GM19395 (cell line): Measurements from ENCODE around the gene ORM1.

Source experiments
- ATAC-seq: cut with Tn5 transposase; IDR thresholded peaks from one replicate; pipeline ENCODE4 v1.9.1; 2021; ENCODE audit warnings: mild to moderate bottlenecking, moderate library complexity; ENCODE audit not compliant: unreplicated experiment

Gene ORM1

DNA sequence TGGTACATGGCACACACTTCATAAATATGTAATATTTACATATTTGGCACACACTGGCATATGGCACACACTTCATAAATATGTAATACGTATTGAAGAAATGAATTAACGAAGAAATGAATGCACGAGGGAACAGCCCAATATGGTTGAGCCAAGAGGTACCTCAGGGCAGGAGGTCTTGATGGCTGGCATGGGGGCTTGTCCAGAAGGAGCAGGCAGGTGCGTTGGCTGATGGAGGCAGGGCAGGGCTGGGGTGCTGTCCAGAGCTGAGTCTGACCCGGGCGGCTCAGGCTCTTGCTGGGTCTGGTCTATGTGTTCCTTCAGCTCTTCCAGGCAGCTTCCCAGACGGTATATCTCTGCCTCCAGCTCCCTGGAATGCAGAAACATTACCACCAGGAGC lies 38.6 kb downstream of the ORM1 start:
- ATAC-seq, result no peak

DNA sequence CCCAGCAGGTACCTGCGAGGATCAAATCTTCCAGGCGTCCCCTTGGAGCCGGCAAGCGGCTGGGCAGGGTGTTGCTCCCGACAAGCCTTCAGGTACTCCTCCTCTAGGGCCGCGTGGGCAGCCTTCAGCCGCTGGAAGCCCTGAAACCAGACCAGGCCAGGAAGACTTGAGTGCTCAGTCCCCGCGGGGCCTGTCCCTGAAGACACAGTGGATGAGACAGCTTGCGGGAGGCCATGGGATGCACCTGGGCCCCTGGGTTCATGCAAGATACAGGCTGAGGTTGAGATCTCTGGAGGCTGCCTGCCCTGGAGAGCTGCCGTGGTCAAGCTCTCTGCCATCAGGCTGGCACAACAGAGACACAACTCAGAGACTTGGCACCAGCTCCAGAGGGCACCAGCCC lies 39.5 kb downstream of the ORM1 start:
- ATAC-seq, result no peak

DNA sequence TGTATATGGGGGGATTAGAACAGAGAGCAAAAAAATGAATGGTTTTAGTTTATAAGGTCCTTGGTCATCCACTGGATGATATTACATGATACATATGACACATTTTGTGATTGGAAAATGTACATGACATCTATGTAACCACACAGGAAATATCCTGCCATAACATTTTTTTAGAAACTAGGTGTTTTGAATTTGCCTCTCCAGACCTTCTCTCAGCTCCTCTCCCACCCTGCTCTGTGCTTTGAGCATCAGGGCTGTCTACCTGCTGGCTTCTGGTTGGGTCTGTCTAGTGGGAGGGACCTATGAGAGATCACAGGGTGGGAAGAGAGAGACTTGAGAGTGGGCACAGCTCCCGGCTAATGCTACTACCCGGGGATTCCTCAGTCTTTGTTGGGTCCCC lies 40.5 kb downstream of the ORM1 start:
- ATAC-seq, result no peak

DNA sequence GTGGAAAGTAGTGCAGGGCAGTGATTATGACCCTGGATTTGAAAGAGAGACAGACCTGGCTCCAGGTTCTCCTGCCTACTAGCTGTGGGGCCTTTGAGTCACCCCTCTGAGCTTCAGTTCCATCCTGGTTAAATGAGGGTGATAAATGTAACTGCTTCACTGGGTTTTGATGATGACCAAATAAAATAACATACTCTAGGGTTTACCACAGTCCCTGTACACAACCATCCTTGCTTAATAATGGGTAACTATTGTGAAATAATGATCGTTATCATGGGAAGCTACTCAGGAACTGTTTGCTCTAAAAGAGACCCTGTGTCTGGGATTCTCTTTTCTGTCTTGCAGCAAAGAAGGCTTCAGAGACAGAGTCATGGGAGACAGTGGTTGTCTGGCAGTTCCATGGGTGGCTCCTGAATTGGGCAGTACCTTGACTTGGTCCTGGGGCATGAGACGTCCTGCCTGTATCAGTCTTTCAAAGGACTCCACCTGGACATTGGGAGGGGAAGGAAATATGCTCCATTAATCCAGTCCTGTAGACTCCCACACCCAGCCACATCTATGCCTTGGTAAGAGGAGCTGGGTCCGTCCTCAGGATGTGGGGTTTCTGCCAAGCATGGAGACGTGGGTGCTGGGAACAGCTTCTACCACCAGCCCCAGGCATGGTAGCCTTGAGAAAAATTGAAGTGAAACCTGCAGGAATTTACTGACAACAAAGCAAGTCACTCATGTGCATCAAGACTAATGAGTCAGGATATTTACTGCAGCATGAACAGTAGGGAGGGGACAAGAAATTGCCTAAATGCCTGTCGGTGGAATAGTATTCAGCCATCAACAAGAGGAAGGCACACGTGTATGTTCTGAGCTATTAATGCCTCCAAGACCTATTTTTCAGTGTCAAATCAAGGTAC lies 41.5 kb downstream of the ORM1 start:
- no peak for ATAC-seq

DNA sequence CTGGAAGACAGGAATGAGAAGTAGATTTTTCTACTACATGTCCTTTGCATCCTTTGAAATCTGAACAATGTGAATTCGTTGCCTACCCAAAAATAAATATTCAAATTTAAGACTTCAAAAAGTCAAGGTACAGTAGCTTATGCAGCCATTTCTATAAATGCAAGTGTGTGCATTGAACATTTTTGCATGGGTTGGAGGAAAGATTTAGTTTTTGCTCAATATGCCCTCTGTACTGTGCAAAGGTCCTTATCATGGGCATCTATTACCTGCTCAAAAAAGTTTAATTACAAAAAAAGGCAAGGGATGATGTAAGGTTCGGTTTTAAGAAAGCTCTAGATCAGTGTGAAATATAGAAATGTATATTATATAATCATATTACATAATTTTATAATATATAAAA lies 42.3 kb downstream of the ORM1 start:
- ATAC-seq, result no peak

DNA sequence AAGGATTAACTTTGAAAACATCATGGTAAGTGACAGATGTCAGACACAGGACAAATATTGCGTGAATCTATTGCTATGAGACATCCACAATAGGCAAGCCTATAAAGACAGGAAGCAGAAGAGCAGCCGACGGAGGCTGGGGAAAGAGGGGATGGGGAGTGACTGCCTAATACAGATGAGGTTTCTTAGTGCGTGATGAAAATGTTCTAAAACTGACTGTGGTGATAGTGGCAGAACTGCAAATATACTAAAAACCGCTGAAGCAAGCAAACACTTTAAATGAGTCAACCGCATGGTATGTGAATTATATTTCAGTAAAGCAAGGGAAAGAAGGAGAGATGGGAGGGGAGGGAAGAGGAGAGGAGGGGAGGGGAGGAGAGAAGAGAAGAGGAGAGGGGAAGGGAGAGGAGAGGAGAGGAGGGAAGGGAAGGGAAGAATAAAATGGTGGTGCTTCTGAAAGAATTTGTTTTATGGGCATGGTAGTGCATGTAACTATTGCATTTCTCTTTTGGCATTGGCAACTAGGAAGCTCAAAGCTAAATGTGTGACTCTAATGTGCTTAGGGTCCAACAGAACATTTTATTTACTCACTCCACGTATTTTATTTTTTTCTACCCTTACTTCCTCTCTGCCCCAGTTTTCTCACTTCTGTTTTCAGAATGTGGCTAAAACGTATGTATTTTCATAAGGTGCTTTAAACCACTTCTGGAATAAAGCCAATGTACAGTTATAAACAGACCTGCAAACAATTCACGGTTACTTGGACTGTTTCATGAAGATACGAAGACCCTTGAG lies 43.6 kb downstream of the ORM1 start:
- peak; percentile 60 for ATAC-seq

DNA sequence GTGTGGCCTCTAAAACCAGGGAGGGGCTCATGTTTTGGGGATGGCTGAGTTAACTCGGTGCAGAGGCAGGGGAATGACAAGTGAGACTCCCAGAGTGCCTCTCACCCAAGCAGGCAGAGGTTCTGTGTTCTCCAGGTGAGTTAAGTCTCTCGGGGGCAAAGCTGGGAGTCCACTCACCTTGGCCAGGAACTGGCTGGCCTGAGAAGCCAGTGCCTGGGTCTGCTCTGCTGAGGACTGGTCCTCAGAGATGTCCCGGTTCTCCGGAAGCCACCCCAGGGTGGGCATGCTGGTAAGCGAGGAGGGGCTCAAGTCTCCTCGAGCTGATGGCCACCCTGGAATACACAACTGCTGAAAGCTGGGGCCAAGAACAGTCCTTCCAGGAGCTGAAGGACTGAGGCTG lies 44.5 kb downstream of the ORM1 start:
- no peak for ATAC-seq

DNA sequence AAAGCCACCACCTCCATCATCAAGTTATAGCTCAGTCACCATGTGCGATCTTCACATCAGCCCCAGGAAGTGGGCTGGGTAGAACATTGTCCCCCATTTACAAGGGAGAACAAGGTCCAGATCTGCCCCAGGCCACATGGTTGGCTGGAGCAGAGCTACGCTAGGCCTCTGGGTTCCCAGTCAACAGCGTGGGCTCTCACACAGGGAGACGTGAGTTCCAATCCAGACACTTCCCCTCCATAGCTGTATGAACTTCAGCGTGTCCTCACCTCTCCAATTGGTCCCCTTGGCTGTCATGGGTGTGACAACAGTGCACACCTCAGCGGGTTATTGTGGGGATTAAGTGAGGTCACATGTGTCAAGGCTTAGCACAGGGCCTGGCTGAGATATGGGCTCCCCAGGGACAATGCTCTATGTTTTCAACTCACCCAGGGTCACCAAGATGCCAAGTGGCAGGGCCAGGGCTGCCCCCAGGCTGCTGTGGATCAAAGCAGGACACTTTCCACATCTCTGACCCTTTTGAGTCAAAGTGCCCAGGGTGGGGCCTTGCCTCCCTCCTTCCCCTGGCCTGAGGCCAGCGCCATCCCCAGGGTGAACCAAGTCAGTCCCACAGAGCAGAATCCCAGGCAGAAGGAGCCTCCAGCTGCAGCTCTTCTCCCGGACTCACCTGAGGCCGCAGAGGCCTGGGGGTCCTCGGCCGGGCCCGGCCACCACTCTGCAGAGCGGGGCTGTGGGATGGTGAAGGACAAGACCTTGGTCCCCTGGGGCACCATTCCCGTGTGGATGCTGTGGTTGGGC lies 45.1 kb downstream of the ORM1 start:
- no peak for ATAC-seq

DNA sequence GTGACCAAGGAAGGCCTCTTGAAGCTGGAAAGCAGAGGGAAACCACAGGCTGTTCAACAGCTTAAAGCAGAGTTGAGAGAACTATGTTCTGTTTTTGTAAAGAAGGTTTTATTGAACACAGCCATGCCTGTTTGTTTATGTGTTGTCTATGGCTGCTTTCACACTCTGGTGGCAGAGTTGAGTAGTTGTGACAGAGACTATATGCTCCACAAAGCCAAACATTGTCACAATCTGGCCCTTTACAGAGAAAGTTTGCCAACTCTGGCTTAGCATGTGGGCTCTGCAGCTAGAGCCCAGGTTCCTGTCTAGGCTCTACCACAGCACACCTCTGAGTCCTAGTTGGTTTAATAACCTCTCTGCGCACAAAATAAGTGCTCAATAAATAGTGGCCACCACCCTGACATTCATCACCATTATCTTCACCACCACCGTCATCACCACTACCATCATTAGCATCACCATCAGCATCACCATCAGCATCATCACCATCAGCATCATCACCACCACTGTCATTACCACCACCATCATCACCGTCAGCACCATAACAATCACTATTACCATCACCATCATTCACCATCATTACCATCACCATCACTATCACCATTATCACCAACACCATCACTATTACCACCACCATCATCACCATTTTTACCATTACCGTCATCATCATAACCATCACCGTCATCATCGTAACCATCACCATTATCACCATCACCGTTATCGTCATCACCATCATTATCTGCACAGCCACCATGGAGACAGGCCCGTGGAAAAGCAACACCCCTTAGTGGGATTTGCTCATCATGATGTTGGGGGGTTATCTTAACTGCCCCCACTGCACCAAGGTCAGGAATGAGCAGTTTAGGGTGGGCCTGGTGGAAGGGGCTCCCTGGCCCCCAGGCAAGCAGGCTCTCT lies 46.6 kb downstream of the ORM1 start:
- ATAC-seq, result no peak

DNA sequence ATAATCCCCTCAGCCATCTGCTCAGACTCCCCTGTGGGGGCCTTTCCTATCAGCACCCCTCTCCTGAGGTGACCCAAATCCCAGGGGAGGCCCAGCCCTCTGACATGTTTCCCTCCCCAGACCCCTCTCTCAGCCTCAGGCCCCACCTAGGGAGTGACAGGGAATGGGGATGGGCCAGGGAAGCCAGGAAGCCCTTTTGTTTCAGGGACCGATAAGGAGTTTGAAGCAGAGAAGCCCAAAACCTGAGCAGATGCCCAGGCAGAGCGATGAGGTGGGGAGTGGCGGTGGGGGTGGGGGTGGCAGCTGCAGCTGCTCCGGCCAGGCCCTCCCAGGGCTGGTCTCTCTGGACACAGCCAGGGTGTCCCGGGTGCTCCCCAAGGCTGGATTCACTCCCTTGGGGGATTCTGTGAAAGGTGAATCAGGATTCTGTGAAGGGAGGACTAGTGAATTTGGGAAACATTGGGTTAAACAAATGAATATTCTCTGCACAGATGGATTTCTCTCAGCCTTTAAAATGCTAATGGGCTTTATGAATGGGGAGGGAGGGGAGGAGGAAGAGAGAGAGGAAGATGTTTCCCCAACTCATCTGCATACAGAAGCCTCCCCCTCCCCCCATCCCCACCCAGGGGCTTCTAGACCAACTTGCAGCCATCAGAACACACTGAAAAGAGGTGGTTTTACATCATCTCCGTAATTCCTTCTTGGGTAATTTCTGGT lies 47.5 kb downstream of the ORM1 start:
- no peak for ATAC-seq

DNA sequence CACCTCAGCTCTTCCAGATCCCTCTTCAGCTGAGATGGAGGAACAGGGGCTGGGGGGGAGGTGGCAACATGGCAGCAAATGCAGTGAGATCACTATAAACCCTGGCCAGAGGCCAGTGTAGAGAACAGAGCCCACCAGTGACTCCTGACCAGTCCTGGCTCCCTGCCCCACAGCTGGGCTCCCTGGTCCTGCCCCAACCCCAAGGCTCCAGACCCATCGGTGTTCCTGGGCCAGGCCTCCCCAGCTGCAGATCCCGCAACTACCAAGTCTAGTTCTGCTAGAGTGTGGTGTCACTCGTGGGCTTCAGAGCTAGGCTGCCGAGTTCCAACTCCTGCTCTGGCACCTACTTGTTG lies 48.0 kb downstream of the ORM1 start:
- ATAC-seq, result no peak

DNA sequence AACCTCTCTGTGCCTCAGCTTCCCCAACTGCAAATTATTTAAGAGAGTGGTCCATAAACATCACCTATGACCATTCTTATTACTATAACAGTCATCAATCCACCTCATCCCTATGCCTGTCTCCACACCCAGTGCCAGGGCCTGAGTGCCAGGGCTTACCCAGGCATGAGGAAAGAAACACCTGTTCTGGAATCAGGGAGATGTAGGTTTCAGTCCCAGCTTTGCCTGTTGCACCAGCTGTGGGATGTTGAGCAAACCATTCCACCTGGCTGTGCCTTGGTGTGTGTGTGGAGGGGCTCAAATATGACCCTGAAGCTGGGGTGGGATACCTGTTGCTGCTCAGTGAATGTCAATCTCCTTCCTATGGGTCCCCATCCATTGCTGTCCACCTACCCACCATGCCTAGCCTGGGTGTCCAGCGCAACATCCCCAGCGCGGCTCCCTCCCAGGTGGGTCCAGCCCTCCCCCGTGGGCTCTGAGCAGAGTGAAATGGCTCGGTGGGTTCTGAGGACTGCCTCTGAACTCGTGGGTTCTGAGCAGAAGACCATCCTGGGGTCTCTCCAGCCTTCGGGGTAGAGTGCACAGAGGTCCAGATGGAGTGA lies 48.5 kb downstream of the ORM1 start:
- no peak for ATAC-seq

DNA sequence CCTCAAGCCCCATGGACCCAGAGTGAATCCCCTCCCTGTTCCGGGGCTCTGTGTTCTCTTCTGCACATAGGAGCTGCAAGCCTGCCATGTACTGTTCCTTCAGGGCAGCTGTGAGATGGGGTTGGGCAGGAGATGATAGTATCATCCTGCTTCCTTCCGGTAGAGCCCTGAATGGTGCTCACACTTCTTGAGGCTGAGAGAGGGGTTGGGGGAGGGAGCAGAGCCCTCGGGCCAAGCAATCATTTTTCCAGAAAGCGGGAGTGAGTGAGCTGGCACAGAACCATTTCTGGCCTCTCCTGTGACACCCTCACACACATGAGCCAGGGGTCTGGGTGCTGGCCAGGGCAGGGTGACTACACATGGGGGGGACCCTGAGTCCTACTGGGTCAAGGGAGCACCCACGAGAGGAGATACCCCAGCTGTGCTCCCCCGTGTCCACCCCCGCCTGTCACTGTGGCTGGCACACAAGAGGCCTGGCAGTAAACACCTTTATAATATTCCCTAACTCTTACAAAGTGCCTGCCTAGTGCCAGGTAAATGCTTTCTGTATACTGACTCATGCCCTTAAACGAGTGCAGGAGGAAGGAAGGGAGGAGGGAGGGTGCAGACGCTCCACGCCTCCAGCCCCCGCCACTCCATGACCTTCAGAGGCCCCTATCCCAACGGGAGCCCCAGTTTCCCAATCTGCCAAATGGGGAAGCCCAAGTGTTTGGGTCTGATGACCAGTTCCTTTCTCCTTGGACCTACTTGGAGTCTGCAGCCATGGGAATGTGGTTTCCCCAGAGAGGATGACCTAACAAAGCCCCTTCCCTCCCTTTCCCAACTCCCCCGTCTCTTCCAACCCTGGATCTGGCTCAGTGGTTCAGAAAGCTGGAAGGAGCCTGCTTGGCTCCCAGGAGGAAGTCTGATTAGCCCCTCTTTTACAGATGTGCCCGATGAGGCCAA lies 49.3 kb downstream of the ORM1 start:
- ATAC-seq, result peak; percentile 45

DNA sequence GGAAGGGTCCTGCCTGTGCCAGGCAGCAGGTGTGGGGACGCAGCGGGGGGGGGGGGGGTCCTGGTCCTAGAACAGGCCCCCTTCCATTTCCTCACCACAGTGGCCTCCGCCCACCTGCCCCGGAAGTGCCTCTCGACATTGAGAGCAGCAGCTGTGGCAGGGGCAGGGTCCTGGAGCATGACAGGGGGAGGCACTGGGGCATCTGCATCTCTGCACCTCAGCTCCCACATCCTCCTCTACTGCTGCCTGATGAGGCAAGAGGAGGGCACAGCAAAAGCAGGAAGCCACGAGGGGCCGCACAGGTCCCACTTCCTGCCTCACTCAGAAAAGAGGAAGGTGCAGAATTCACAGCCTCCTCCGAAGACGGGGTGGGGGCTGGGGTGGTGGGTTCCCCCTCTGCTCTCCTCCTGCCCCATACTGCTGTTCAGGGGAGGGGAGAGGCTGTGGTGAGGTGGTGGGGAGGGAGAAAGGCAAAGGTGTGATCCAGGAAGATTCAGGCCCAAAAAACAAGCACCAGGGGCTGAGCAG lies 50.1 kb downstream of the ORM1 start:
- peak; percentile 94 for ATAC-seq

DNA sequence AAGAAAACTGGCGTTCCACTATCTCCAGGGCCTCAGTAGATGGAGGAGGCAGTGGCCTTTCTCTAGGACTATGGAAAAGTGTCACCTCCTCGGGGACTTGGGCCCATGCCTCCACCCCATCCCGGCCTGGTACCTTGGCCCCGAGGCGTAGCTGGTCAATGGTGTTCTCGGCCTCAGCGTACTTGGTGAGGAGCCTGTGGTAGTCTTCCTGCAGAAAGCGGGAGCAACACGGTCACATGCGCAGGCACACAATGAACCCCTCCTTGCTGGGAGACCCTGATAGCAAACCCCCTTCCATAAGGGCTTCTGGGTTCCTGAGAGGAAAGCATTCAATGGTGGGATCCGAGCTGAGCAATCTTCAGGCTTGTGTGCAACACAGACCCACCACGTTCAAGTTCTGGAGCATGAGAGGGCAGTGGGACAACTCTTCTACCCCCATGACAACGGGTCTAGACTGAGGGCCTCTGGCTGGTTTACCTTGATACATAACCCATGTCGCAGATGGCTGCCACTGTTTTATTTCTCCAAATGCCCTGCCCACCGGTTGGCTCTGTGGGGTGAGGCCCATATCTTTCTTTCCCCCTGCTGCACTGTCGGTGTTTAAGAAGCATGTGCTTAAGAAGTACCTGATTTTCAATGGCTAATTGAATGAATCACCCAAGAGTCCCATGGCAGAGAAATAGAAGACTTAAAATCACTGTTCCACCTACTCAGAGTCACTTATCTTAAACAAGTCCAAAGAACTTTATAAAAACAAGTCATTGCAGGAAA lies 51.2 kb downstream of the ORM1 start:
- no peak for ATAC-seq

DNA sequence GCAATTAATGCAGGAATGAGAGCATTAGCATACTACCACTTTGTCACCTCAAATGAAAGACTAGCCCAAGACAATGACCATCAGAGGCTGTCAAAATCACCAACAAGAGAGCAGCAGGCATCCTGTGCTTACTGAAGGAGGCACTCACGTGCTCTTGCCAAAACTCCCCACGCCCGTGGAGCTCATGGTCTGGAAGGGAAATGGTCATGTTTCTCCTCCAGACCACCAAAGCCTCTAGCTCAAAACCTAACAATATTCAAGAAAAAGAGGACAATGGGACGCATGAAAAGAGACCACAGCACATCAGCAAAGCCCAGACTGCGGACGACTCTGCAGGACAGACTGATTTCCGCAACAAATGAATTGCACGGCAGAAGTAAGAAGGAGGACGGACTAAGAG lies 52.0 kb downstream of the ORM1 start:
- ATAC-seq, result no peak
